ENCODE data around the gene GADL1.

The GADL1 gene, protein sequence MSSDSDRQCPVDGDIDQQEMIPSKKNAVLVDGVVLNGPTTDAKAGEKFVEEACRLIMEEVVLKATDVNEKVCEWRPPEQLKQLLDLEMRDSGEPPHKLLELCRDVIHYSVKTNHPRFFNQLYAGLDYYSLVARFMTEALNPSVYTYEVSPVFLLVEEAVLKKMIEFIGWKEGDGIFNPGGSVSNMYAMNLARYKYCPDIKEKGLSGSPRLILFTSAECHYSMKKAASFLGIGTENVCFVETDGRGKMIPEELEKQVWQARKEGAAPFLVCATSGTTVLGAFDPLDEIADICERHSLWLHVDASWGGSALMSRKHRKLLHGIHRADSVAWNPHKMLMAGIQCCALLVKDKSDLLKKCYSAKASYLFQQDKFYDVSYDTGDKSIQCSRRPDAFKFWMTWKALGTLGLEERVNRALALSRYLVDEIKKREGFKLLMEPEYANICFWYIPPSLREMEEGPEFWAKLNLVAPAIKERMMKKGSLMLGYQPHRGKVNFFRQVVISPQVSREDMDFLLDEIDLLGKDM

DNA sequence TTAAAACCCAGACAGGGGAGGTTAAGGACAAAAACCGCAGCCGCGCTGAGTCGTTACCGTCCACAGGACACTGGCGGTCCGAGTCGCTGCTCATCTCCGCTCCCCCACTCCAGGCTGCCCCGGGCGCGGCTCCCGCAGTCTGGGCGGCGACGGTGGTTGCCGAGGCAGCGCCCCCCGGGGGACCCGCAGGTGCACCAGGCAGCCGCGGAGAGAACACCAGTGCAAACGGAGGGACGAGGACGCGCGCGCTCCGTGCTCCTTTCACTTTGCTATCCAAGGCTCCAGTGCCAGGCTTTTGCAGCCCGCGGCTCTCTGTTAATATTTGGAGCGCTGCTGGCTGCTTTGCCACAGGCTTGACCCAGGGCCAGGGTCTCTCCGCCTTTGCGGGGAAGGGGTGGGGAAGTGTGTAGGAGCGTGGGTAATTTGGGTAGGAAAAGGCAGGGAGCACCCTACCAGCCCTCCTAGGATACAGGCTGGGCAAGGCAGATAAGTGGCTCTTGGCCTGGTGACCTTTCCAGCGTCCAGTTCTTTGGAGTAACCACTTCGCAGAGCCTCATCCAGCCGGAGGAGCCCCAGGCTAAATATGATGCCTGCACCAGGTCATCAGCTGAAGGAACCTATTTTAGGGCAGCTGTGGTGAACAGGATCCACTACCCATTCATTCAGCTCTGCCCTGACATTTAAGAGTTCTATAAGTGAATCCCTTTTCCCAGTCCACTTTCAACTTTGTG is at the start of gene GADL1:
GADL1 (minus strand) TSS at position 141 of the 731 bp plus-strand sequence; CDS start at position 94, 47 bp downstream.
- in situ Hi-C loops (cut with MboI; ENCODE audit: low sequenced_read_pairs), result no loop called here

DNA sequence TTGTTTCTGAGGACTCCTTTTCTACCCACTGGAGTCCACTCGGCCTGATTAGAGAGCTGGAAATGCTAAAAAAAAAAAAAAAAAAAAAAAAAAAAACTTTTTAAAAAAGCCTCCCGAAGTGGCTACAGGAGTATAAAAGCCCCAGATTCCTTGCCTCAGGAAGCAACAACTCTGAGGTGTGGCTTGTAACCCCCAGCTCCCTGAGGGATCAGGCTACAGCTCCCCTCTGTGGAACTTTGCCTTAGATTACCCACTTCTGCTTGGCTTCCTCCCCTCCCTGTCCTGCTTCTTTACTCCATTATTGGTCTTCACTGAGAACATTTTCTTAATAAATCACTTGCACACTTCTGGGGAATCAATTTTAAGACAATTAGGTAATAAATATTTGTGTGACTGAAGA is 49.7 kb upstream of the GADL1 start:
- in situ Hi-C loops (cut with MboI; ENCODE audit: low sequenced_read_pairs), result no loop called here

DNA sequence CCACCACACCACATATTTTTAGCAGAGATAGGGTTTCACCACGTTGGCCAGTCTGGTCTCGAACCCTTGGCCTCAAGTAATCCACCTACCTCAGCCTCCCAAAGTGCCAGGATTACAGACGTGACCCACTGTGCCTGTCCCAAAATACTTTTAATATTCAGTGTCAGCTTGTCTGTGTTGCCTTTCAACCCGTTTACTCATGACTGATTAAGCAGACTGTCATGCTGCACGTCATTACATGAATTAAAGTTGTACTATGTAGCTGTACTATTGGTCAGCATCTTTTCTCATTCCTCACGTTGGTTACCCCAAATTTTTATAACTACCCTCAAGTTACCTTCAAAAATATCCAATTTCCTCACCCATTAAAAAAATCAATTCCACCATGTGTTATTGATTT is 48.7 kb upstream of the GADL1 start:
- in situ Hi-C loops (cut with MboI; ENCODE audit: low sequenced_read_pairs), result no loop called here

DNA sequence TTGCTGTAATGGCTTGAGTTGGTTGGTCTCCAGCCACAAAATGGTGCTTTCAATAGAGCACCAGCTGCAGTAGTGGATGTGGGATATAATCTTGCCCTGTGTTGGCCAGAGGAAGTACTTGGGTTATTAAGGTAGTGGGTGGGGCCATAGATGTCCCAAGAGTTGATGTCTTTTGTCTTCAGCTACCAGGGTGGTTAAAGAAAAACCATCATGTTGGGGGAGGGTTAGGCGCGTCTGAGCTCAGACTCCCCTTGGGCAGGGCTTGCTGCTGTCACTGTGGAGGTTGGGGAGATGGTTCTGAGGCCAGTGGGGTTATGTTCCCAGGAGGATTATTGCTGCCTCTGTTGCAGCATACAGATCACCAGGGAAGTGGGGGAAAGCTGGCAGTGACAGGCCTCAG is 46.9 kb upstream of the GADL1 start:
- in situ Hi-C loops (cut with MboI; ENCODE audit: low sequenced_read_pairs), result no loop called here

DNA sequence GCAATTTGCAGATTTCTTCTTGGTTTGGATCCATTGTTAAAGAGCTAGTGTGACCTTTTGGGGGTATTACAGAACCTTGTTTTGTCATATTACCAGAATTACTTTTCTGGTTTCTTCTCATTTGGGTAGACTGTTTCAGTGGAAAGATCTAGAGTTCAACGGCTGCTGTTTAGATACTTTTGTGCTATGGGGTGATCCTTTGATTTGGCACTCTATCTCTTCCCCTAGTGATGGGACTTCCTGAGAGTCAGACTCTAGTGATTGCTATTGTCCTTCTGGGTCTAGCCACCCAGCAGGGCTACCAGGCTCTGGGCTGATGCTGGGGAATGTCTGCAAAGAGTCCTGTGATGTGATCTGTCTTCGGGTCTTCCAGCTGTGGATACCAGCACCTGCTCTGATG is 46.3 kb upstream of the GADL1 start:
- in situ Hi-C loops (cut with MboI; ENCODE audit: low sequenced_read_pairs), result no loop called here

DNA sequence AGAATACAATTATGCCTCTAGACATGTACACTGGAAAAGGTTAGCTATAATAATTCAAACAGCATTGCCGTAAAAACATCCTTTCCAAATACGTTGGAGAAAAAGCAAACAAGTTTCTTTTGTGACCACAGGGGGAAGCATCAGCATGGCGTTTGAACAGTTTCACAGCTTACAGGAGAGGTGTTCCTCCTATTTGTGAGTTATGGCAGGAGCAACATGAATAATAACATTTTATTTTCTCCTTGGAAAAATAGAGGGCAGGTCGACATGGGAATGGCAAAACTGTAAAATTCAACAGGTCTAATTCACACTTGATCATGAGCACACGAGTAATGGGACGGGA is 39.7 kb upstream of the GADL1 start:
- in situ Hi-C loops (cut with MboI; ENCODE audit: low sequenced_read_pairs), result no loop called here

DNA sequence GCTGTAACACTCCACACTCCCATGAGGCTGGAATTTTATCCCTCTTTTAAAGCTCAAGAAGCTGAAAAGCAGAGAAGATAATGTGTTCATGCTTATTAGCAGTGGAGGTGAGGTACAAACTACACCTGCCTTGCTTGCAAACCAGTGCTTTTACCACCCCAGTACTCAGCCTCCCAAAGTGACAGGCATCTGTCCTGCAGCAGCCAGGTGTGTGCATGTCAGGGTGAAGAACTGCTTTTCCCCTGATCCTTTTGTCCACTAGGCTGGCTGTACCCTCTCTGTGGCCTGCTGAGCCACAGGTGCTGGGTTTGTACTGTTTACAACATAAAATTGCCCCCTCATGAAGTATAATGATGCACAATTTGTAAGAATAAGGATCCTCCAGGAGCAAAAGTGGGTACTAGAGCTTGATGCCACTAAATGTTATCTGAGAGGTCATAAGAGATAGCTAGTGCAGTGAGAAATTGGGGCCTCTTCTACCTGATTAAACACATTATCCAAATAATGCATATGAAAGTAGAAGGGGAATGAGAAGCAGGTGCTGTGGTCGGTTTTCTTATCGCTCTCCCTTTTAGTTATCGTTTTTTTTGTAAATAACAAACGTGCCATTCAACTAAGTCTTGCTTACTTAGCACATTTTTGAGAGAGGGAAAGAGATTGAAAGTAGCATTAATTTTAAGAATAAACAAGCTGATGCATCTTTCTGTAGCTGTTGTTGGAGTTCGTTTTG is 39.2 kb upstream of the GADL1 start:
- in situ Hi-C loops (cut with MboI; ENCODE audit: low sequenced_read_pairs), result no loop called here

DNA sequence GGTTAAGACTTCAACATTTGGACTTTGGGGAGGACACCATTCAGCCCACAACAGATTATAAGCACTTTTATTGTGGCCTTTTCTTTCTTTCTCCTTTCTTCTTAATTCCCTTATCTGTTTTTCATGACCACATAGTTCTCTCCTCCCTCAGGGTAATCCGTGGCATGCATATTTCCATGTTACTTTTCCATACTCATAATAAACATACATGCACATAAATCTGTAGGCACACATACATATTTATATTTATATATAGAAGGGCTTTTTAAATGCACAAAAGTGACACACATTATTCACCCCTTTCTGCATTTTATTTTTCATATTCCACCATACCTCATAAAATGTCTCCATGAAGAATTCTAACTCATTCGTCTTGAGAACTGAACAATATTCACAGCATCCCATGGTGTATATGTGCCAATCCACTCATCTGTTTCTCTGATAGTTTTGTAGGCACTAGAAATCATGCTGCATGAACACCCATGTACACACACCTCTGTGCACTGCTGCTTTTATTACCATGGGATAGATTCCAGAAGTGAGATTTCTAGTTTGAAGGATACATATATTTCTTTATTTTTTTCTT is 38.1 kb upstream of the GADL1 start:
- in situ Hi-C loops (cut with MboI; ENCODE audit: low sequenced_read_pairs), result no loop called here

DNA sequence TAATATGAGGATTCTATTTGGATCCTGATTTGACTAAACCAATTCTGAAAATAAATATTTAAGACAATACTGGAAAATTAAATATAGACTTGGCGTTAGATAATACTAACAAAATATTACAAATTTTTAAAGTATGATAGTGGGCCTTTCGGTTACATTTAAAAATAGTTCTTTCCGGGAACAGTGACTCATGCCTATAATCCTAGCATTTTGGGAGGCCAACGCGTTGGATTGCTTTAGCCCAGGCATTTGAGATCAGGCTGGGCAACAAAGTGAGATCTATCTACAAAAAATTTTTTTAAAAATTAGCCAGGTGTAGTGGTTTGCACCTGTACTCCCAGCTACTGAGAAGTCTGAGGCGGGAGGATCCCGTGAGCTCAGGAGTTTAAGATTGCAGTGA is 30.3 kb upstream of the GADL1 start:
- in situ Hi-C loops (cut with MboI; ENCODE audit: low sequenced_read_pairs), result no loop called here

DNA sequence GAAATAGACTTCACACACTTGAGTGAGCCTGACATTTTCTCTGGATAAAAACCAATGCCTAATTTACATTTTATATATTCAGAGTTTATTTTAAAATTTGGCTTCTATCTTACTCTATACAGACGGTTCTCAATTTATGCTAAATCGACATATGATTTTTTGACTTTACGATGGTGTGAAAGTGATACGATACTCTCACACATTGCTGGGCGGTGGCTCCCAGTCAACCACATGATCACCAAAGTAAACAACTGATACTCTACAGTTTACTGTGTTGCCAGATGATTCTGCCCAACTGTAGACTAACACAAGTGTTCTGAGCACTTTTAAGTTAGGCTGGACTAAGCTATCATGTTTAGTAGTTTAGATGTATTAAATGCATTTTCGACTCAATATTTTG is 25.1 kb upstream of the GADL1 start:
- in situ Hi-C loops (cut with MboI; ENCODE audit: low sequenced_read_pairs), result no loop called here

DNA sequence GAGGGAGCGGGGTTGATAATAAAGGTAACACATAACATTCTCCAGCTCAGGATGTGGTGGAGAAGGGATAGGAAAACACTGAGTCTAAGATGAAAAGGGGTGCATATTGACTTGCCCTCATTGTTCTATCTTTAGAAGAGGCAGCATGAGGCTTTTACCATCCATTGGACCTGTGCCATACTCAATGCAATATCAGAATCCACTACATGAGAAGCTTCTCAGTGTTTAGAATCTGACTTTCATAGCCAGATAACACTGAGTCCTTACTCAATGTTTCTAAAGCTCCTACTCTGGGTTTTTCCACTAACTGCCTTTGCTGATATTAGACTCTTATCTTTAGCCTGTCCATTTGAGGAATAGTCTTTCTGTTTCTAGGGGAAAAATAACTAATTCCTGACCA is 24.3 kb upstream of the GADL1 start:
- in situ Hi-C loops (cut with MboI; ENCODE audit: low sequenced_read_pairs), result no loop called here

DNA sequence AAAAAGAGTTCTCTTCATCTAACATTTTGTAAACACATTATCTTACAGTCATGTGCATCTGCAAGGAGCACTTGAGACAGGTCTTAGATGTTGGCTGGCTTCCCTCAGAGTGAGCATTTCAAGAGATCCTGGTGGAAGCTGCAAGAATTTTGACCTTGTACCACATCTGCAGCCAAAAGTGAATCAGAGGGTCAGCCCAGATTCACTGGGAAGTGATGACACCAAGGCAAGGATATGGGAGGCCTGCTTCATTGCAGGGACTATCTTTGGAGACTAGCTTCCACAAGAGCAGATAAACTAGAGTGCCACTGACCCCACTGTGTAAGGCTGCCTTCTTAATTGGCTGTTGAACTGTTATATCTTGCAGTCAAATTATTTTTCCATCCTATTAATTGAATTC is 21.3 kb upstream of the GADL1 start:
- in situ Hi-C loops (cut with MboI; ENCODE audit: low sequenced_read_pairs), result no loop called here

DNA sequence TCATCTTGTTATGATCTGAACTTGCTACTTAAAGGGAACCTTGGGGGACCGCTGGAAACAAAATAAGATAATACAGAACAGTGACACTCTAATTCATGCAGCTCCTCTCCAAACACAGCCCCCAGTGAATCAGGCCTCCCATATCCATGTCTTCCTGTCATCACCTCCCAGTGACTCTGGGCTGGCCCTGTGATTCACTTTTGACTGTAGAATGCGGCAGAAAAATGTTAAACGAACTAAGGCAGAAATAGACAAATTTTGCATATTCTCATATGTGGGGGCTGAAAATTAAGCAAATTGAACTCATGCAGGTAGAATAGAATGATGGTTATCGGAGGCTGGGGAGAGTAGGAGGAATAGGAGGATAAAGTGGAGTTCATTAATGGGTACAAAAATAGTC is 20.2 kb upstream of the GADL1 start:
- in situ Hi-C loops (cut with MboI; ENCODE audit: low sequenced_read_pairs), result no loop called here

DNA sequence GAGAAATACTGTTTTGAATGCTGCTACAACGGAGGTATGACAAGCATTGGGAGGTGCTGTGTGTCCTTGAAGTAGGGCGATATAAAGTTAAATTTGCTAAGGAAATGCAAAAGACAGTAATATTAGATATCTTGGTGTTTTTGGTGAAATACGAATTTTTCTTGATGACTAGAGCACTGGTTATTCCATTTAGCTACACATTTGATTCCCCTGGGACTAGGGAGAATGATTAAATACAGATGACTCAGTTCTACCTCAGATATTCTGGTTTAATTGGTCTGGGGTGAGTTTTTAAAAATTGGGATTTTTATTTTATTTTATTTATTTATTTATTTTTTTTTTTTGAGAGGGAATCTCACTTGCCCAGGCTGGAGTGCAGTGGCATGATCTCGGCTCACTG is 18.7 kb upstream of the GADL1 start:
- in situ Hi-C loops (cut with MboI; ENCODE audit: low sequenced_read_pairs), result no loop called here

DNA sequence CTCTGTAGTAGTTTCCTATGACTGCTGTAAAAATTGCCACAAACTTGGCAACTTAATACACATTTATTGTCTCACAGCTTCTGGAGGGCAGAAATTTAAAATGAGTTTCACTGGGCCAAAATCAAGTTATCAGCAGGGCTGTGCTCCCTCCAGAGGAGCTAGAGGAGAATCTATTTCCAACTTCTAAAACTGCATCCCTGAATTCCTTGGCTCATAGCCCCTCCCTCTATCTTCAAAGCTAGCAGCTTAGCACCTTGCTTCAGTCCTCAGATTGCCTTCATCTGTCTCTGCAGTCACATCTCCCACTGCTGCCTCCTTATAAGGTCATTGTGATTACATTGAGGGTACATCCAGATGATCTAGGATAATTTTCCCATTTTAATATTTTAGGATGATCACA is 17.8 kb upstream of the GADL1 start:
- in situ Hi-C loops (cut with MboI; ENCODE audit: low sequenced_read_pairs), result no loop called here

DNA sequence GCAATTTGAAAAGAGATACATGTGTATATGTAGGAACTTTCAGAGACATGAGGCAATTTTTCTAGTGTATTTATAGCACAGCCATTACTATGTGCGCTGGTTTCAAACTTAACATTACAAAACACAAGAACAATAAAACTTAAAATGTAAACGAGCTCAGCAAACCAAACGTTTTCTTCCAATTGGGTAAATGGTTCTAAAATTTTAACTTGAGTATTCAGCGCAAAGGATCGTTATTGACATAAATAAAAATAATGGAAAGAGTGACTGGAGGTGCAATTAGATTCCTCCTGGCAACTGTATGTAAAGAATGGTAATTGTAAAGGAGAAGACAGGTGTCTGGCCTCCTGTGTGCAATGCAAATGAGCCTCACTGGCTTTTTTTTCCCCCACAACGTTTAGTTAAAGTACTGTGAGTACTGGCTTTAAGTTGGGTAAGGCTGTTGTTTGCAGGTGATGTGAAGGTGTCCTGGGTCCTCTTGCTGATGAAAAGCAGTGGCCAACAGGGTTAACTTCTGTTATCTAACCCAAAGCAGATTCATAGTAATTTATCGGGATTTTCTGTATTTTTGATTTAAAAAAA is 14.1 kb upstream of the GADL1 start:
- in situ Hi-C loops (cut with MboI; ENCODE audit: low sequenced_read_pairs), result no loop called here

DNA sequence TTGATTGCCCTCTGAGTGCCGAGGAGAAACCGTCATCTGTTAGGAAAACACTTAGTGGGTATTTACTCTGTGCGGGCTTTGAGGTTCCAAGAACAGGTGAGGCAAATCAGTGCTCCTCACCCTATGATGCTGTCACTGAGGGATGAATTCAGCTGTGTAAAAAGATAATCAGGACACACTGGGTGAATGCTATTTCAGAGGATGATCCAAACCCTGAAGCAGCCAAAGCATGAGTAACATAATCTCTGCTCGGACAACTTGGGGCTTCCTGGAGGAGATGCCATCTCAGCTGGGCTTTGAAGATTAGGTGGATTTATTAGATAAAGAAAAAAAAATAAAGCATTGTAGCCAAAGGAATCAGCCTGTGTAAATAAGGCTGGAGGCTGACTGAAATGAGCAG is 10.5 kb upstream of the GADL1 start:
- in situ Hi-C loops (cut with MboI; ENCODE audit: low sequenced_read_pairs), result no loop called here

DNA sequence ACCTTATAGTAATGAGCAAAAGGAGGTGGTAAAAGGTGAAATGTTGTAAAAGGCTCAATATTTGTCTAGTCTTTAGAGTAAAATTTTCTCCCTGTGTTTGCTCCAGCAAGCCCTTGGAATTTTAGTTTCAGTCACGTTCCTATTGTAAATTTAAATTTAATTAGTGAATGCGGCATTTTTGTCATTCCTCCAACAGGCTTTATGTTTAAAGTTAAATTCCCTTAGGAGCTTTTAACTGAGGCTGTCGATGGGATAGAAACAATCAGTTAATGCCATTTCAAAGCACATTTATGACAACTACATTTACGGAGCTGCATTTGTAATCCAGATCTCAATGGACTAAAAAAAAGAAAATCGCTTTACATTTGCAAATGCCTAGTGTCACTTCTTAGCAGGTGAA is 868 bp upstream of the GADL1 start:
- in situ Hi-C loops (cut with MboI; ENCODE audit: low sequenced_read_pairs), result no loop called here

DNA sequence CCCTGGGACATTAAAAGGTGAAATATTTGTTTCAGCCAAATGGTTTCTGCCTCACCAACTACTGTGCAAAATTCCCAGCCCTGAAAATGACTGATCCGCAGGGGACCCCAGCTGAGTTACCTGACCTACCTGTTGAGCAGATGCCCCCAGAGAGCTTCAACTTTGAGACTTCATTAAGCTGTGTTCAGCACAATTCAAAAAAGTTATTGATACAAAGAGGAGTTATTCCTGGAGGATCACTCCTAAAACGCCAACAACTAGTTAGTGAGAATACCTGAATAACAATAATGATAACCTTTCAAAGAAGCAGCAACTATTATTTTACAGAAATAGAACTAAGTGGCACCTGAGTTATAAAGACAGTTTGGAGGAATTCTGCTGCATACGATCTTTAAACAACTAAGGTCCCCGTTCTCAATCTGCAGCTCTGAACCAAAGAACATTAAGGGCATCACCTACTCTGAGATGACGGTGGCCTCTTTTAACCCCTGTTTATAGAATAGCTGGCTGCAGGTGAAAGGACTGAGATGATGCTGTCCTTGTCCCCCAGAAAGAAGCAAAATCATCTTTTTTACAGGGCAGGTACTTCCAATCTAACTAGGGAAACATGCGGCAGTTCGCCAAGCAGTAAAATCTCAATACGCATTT is 659 bp downstream of the GADL1 start:
- in situ Hi-C loops (cut with MboI; ENCODE audit: low sequenced_read_pairs), result no loop called here

DNA sequence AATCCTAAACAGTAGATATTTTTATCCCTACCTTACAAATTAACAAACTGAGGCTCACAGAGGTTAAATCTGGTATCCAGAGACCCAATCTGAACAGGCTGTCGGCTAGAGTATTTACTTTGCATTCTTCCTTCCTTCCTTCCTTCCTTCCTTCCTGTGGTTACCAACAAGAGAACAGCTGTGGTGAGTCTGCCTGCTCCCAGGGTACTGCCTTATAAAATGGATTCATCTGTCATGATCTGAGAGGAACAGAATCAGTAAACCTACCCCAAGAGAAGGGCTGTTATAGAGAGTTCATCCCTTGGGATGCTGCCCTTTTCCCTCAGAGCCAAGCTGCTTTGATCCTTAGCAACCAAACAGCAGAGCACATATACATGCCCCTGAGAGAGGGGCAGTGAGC is 3.6 kb downstream of the GADL1 start:
- in situ Hi-C loops (cut with MboI; ENCODE audit: low sequenced_read_pairs), result no loop called here
